ENCODE results near the gene SPDYE2B. TPM values are rescaled to one million over a fixed set of nuclear protein-coding genes. Genes with fewer than 3 reads are reported as not detected.
"Not testable (repeated sequence)": the region's sequence is repeated elsewhere in the genome, so short reads cannot be mapped to it uniquely, and the experiment has no call there.

Gene SPDYE2B
- total RNA-seq (not detected), polyA plus RNA-seq (not detected)
- long read RNA-seq, donor 1, partial matches to known transcripts, result 0 of 6 reads
- long read RNA-seq, donor 1, other reads (novel, unspliced or antisense), result 6 of 6 reads
- long read RNA-seq, donor 2, partial matches to known transcripts, result 0 of 6 reads
- long read RNA-seq, donor 2, other reads (novel, unspliced or antisense), result 6 of 6 reads
- long read RNA-seq, donor 3, partial matches to known transcripts, result 0 of 5 reads
- long read RNA-seq, donor 3, other reads (novel, unspliced or antisense), result 5 of 5 reads

GRCh38 chr7:102649924-102650323 is at the start of gene SPDYE2B:
SPDYE2B (plus strand) TSS chr7:102650319; CDS start chr7:102652349, 2,030 bp downstream.
- no CpG with 5 or more reads among the region's 4 CpGs for WGBS, 4 donors
- intact Hi-C loops (cut with DNase I); H3K27me3 ChIP-seq; H3K4me3 ChIP-seq; DNase-seq; H3K36me3 ChIP-seq; H3K9me3 ChIP-seq; H3K27ac ChIP-seq; H3K4me1 ChIP-seq: not testable (repeated sequence)
- peak in 3 of 4 donors; percentile 10 to 45 (median 34) for ATAC-seq

- H3K4me1 ChIP-seq; H3K27me3 ChIP-seq; DNase-seq; H3K9me3 ChIP-seq; intact Hi-C loops (cut with DNase I); H3K36me3 ChIP-seq; H3K27ac ChIP-seq; H3K4me3 ChIP-seq: not testable (repeated sequence)
- no CpG with 5 or more reads among the region's 12 CpGs for WGBS, 4 donors
- peak in 1 of 4 donors; percentile 18 for ATAC-seq
Measured at GRCh38 chr7:102602317-102602716, 47.8 kb upstream of the SPDYE2B start.

- H3K27me3 ChIP-seq; intact Hi-C loops (cut with DNase I); H3K9me3 ChIP-seq; H3K4me3 ChIP-seq; DNase-seq; H3K27ac ChIP-seq; H3K4me1 ChIP-seq; H3K36me3 ChIP-seq: not testable (repeated sequence)
- 36% methylated on average over 5 of the region's 19 CpGs; no CpG with 5 or more reads in 3 of the 4 donors for whole genome bisulfite sequencing, 4 donors
- peak in 3 of 4 donors; percentile 41 to 79 (median 49) for ATAC-seq
Measured at GRCh38 chr7:102604431-102605145, 45.5 kb upstream of the SPDYE2B start.

- H3K9me3 ChIP-seq; intact Hi-C loops (cut with DNase I); ATAC-seq; H3K27ac ChIP-seq; DNase-seq; H3K27me3 ChIP-seq; H3K36me3 ChIP-seq; H3K4me3 ChIP-seq; H3K4me1 ChIP-seq: not testable (repeated sequence)
- no CpG with 5 or more reads among the region's 5 CpGs for WGBS, 4 donors
Measured at GRCh38 chr7:102606848-102607247, 43.3 kb upstream of the SPDYE2B start.

GRCh38 chr7:102609734-102610133 is 40.4 kb upstream of the SPDYE2B start:
- DNase-seq; H3K4me3 ChIP-seq; H3K4me1 ChIP-seq; ATAC-seq; H3K27ac ChIP-seq; H3K9me3 ChIP-seq; H3K27me3 ChIP-seq; intact Hi-C loops (cut with DNase I); H3K36me3 ChIP-seq: not testable (repeated sequence)
- WGBS, 4 donors, result 74 to 80% methylated on average over 5 of the region's 10 CpGs; no CpG with 5 or more reads in 2 of the 4 donors

- H3K4me3 ChIP-seq; H3K9me3 ChIP-seq; H3K27ac ChIP-seq; H3K36me3 ChIP-seq; intact Hi-C loops (cut with DNase I); ATAC-seq; H3K4me1 ChIP-seq; H3K27me3 ChIP-seq: not testable (repeated sequence)
- WGBS, 4 donors, result 100% methylated on average over 2 of the region's 7 CpGs; no CpG with 5 or more reads in 3 of the 4 donors
- peak in 3 of 5 donors; percentile 15 to 26 (median 17) for DNase-seq
Measured at GRCh38 chr7:102610441-102610840, 39.7 kb upstream of the SPDYE2B start.

- H3K4me3 ChIP-seq; intact Hi-C loops (cut with DNase I); H3K4me1 ChIP-seq; H3K27me3 ChIP-seq; H3K36me3 ChIP-seq; H3K27ac ChIP-seq; DNase-seq; H3K9me3 ChIP-seq: not testable (repeated sequence)
- no CpG with 5 or more reads among the region's 30 CpGs for WGBS, 4 donors
- ATAC-seq, result peak; percentile 62 to 83 (median 73)
Measured at GRCh38 chr7:102611013-102611674, 39.0 kb upstream of the SPDYE2B start.

GRCh38 chr7:102611675-102612325 is 38.3 kb upstream of the SPDYE2B start:
- H3K27me3 ChIP-seq; intact Hi-C loops (cut with DNase I); ATAC-seq; H3K4me1 ChIP-seq; H3K9me3 ChIP-seq; H3K36me3 ChIP-seq: not testable (repeated sequence)
- H3K4me3 ChIP-seq, result peak overlapping the region in 4 of 12 donors; percentile 16 to 45 (median 36)
- 25 to 55% (median 30%) methylated on average over 7 of the region's 10 CpGs for WGBS, 4 donors
- peak overlapping the region in 8 of 12 donors; percentile 31 to 93 (median 60) for H3K27ac ChIP-seq
- DNase-seq, result peak; percentile 11 to 69 (median 32)

- DNase-seq, result peak in 3 of 5 donors; percentile 5 to 37 (median 17)
- H3K27me3 ChIP-seq; H3K4me1 ChIP-seq; H3K9me3 ChIP-seq; H3K36me3 ChIP-seq; intact Hi-C loops (cut with DNase I); ATAC-seq; H3K4me3 ChIP-seq: not testable (repeated sequence)
- peak overlapping the region in 2 of 12 donors; percentile 31 to 83 for H3K27ac ChIP-seq
- WGBS, 4 donors, result 46 to 72% methylated on average over 4 of the region's 15 CpGs; no CpG with 5 or more reads in 2 of the 4 donors
Measured at GRCh38 chr7:102613575-102614345, 36.4 kb upstream of the SPDYE2B start.

- H3K4me3 ChIP-seq; DNase-seq; H3K4me1 ChIP-seq; H3K36me3 ChIP-seq; H3K9me3 ChIP-seq; H3K27ac ChIP-seq; intact Hi-C loops (cut with DNase I); H3K27me3 ChIP-seq: not testable (repeated sequence)
- WGBS, 4 donors, result no CpG with 5 or more reads among the region's 4 CpGs
- peak in 2 of 4 donors; percentile 17 to 20 for ATAC-seq
Measured at GRCh38 chr7:102614346-102614697, 35.8 kb upstream of the SPDYE2B start.
